Esophagus squamous epithelium (tissue), 5 donors: ENCODE data around the gene LEFTY1. TPM values are rescaled to one million over a fixed set of nuclear protein-coding genes. Genes with fewer than 3 reads are reported as not detected.
A peak's percentile ranks its signal among the peaks of the same experiment; 100 is the strongest.

ENCODE experiments used
- DNase-seq: peaks from one replicate; lab custom pipeline; 2025; lab: John Stamatoyannopoulos, UW
- H3K27ac ChIP-seq, 4 donors: fragments of 200-600 bp; sonication (generic); one replicate each; pipeline ENCODE4 v1.5.1; 2016 to 2019; ENCODE audit warnings: mild to moderate bottlenecking in 1 of 4
- H3K27me3 ChIP-seq, 4 donors: fragments of 200-600 bp; sonication (generic); 1 replicate in 3 of 4; 2 replicates in 1 of 4; pipeline versions ENCODE4 v1.5.1 to v1.6.0; 2017 to 2021; ENCODE audit warnings: antibody characterized with exemption in 1 of 4
- H3K36me3 ChIP-seq, 3 donors: fragments of 200-600 bp; sonication (generic); one replicate each; pipeline ENCODE4 v1.5.1; 2016 to 2019
- H3K4me1 ChIP-seq, 3 donors: fragments of 200-600 bp; sonication (generic); one replicate each; pipeline ENCODE4 v1.5.1; 2017 to 2019
- H3K4me3 ChIP-seq, 4 donors: fragments of 200-600 bp; sonication (generic); 1 replicate in 3 of 4; 2 replicates in 1 of 4; pipeline ENCODE4 v1.5.1; 2016 to 2019; ENCODE audit warnings: mild to moderate bottlenecking in 2 of 4, moderate library complexity in 1 of 4
- H3K9me3 ChIP-seq, 3 donors: fragments of 200-600 bp; sonication (generic); one replicate each; pipeline ENCODE4 v1.5.1; 2016 to 2019
- CTCF ChIP-seq, 6 experiments: fragments of 450-650 bp in 4 of 6; fragments of 200-600 bp in 2 of 6; sonication (generic) in 2 of 6; IDR thresholded peaks; one replicate each; pipeline ENCODE4 v1.5.1; 2016 to 2019; ENCODE audit warnings: antibody characterized with exemption in 6 of 6, mild to moderate bottlenecking in 4 of 6, moderate library complexity in 4 of 6
- POLR2A ChIP-seq, 4 donors: fragments of 450-650 bp; IDR thresholded peaks; one replicate each; pipeline ENCODE4 v1.6.1; 2017; ENCODE audit warnings: antibody characterized with exemption in 4 of 4, mild to moderate bottlenecking in 4 of 4, moderate library complexity in 3 of 4
- WGBS, 2 donors: methylation state at CpG; one replicate each; pipeline ENCODE4 v1.1.5; 2018; 5-methylcytosine and 5-hydroxymethylcytosine counted together
- intact Hi-C: fragments of 100-400 bp; cut with DNase I; formaldehyde crosslinking; loops from one replicate; pipeline ENCODE4 v1.15.0; 2022
- total RNA-seq, 4 donors: library from RNA; depleted of rRNA; stranded (reverse); fragments of >200 nt; gene quantifications; one replicate each; pipeline ENCODE4 v1.1.0, GENCODE V29; 2016
- donor health status: DM: yes; HTN: yes; CAD: no.

The LEFTY1 gene
- total RNA-seq, 4 donors from 2014 or later, result not detected

GRCh38 chr1:225914947-225915346 is 26.0 kb upstream of the LEFTY1 start:
- 86 to 87% methylated on average over 6 of the region's 6 CpGs for WGBS, 2 donors
- Histone ChIP-seq H3K36me3 (peaks cover 0 to 31% (median 0%) of the 10 kb centered on the region in 3 donors), H3K4me1 (peaks cover 5 to 33% (median 8%) of the 10 kb centered on the region in 3 donors), H3K27ac (no peak overlapping the region), H3K4me3 (no peak overlapping the region), H3K9me3 (no peaks in the 10 kb centered on the region), H3K27me3 (no peaks in the 10 kb centered on the region)
- intact Hi-C loops, result no loop called here
- DNase-seq, result no peak
- TF ChIP-seq CTCF (IDR thresholded peaks at IDR 0.05) (no peak), POLR2A (IDR thresholded peaks at IDR 0.05) (no peak)

GRCh38 chr1:225914391-225914790 is 25.4 kb upstream of the LEFTY1 start:
- no peak for TF ChIP-seq POLR2A (IDR thresholded peaks at IDR 0.05)
- TF ChIP-seq CTCF (IDR thresholded peaks at IDR 0.05), result no peak
- H3K36me3 ChIP-seq, result peaks cover 0 to 31% (median 0%) of the 10 kb centered on the region in 3 donors
- DNase-seq, result no peak
- WGBS, 2 donors, result 90% methylated on average over 6 of the region's 6 CpGs
- H3K4me1 ChIP-seq, result peaks cover 0 to 28% (median 2%) of the 10 kb centered on the region in 3 donors
- intact Hi-C loops, result no loop called here
- H3K27me3 ChIP-seq, result no peaks in the 10 kb centered on the region
- H3K27ac ChIP-seq, result no peak overlapping the region
- H3K9me3 ChIP-seq, result no peaks in the 10 kb centered on the region
- no peak overlapping the region for H3K4me3 ChIP-seq

- TF ChIP-seq CTCF (IDR thresholded peaks at IDR 0.05) (peak; percentile 80 to 91 (median 86)), POLR2A (IDR thresholded peaks at IDR 0.05) (no peak)
- Histone ChIP-seq H3K27ac (no peak overlapping the region), H3K9me3 (no peaks in the 10 kb centered on the region), H3K36me3 (peaks cover 0 to 14% (median 0%) of the 10 kb centered on the region in 3 donors), H3K27me3 (no peaks in the 10 kb centered on the region), H3K4me3 (no peak overlapping the region), H3K4me1 (peaks cover 0 to 17% (median 0%) of the 10 kb centered on the region in 3 donors)
- intact Hi-C loops, result no loop called here
- 67 to 77% methylated on average over 12 to 32 of the region's 53 CpGs for WGBS, 2 donors
- DNase-seq, result no peak
Measured at GRCh38 chr1:225911191-225912130, 22.5 kb upstream of the LEFTY1 start.

GRCh38 chr1:225909477-225909876 is 20.5 kb upstream of the LEFTY1 start:
- Histone ChIP-seq H3K9me3 (no peaks in the 10 kb centered on the region), H3K4me3 (no peak overlapping the region), H3K27ac (no peak overlapping the region), H3K36me3 (peaks cover 0 to 10% (median 0%) of the 10 kb centered on the region in 3 donors), H3K4me1 (peaks cover 0 to 10% (median 0%) of the 10 kb centered on the region in 3 donors), H3K27me3 (no peaks in the 10 kb centered on the region)
- TF ChIP-seq POLR2A (IDR thresholded peaks at IDR 0.05), result no peak
- TF ChIP-seq CTCF (IDR thresholded peaks at IDR 0.05), result no peak
- intact Hi-C loops, result no loop called here
- 100% methylated on average over 1 of the region's 1 CpG for WGBS, 2 donors
- DNase-seq, result no peak

GRCh38 chr1:225908773-225909172 is 19.8 kb upstream of the LEFTY1 start:
- Histone ChIP-seq H3K36me3 (peaks cover 0 to 10% (median 0%) of the 10 kb centered on the region in 3 donors), H3K4me1 (peaks cover 0 to 10% (median 0%) of the 10 kb centered on the region in 3 donors), H3K27me3 (no peaks in the 10 kb centered on the region), H3K27ac (no peak overlapping the region), H3K4me3 (no peak overlapping the region), H3K9me3 (no peaks in the 10 kb centered on the region)
- TF ChIP-seq POLR2A (IDR thresholded peaks at IDR 0.05) (no peak), CTCF (IDR thresholded peaks at IDR 0.05) (no peak)
- intact Hi-C loops, result no loop called here
- DNase-seq, result no peak
- 61 to 77% methylated on average over 2 of the region's 2 CpGs for WGBS, 2 donors
